CD4-positive, alpha-beta T cell treated with Interleukin-21 for 1 hour (primary cell): ENCODE results near the gene GPRIN3.
A peak's percentile ranks its signal among the peaks of the same experiment; 100 is the strongest.
"Not testable (repeated sequence)": the region's sequence is repeated elsewhere in the genome, so short reads cannot be mapped to it uniquely, and the experiment has no call there.

Experiments
- DNase-seq: peaks from one replicate; pipeline ENCODE4 v3.0.0-alpha.2; 2020

The GPRIN3 gene

GRCh38 chr4:89311433-89311832, 3.8 kb upstream of the GPRIN3 start:
- DNase-seq: no peak

GRCh38 chr4:89309154-89309553, 1.6 kb upstream of the GPRIN3 start:
- not testable (repeated sequence) for DNase-seq

GRCh38 chr4:89308161-89308500, 531 bp upstream of the GPRIN3 start:
- DNase-seq: peak; percentile 42

- DNase-seq: no peak
Measured at GRCh38 chr4:89307178-89307445, 488 bp downstream of the GPRIN3 start.

- DNase-seq: no peak
Measured at GRCh38 chr4:89306486-89307177, 968 bp downstream of the GPRIN3 start.

- no peak for DNase-seq
Measured at GRCh38 chr4:89305712-89306437, 1.7 kb downstream of the GPRIN3 start.

- no peak for DNase-seq
Measured at GRCh38 chr4:89305028-89305427, 2.6 kb downstream of the GPRIN3 start.

- DNase-seq: no peak
Measured at GRCh38 chr4:89303814-89304388, 3.7 kb downstream of the GPRIN3 start.

- peak; percentile 91 for DNase-seq
Measured at GRCh38 chr4:89303177-89303576, 4.4 kb downstream of the GPRIN3 start.

GRCh38 chr4:89301902-89302301, 5.7 kb downstream of the GPRIN3 start:
- DNase-seq: no peak

- no peak for DNase-seq
Measured at GRCh38 chr4:89301003-89301402, 6.6 kb downstream of the GPRIN3 start.

- no peak for DNase-seq
Measured at GRCh38 chr4:89300499-89300898, 7.1 kb downstream of the GPRIN3 start.

GRCh38 chr4:89300060-89300459, 7.5 kb downstream of the GPRIN3 start:
- DNase-seq: no peak

- DNase-seq: no peak
Measured at GRCh38 chr4:89299153-89299791, 8.3 kb downstream of the GPRIN3 start.

- peak; percentile 82 for DNase-seq
Measured at GRCh38 chr4:89298788-89299152, 8.8 kb downstream of the GPRIN3 start.

- DNase-seq: peak; percentile 82
Measured at GRCh38 chr4:89298155-89298554, 9.4 kb downstream of the GPRIN3 start.

GRCh38 chr4:89296896-89297295, 10.7 kb downstream of the GPRIN3 start:
- DNase-seq: no peak

- no peak for DNase-seq
Measured at GRCh38 chr4:89296399-89296798, 11.2 kb downstream of the GPRIN3 start.

- no peak for DNase-seq
Measured at GRCh38 chr4:89295415-89295927, 12.1 kb downstream of the GPRIN3 start.

- peak; percentile 88 for DNase-seq
Measured at GRCh38 chr4:89294573-89295269, 12.9 kb downstream of the GPRIN3 start.

GRCh38 chr4:89293299-89293698, 14.3 kb downstream of the GPRIN3 start:
- no peak for DNase-seq

- DNase-seq: peak; percentile 55
Measured at GRCh38 chr4:89290727-89291516, 16.7 kb downstream of the GPRIN3 start.
